COLO829 (cell line): ENCODE measurements around the gene DDX10.
A peak's percentile ranks its signal among the peaks of the same experiment; 100 is the strongest.

Source experiments
- DNase-seq: peaks from one replicate; pipeline ENCODE4 v3.0.0; 2012; ENCODE audit warnings: low spot score

DDX10 gene

DNA sequence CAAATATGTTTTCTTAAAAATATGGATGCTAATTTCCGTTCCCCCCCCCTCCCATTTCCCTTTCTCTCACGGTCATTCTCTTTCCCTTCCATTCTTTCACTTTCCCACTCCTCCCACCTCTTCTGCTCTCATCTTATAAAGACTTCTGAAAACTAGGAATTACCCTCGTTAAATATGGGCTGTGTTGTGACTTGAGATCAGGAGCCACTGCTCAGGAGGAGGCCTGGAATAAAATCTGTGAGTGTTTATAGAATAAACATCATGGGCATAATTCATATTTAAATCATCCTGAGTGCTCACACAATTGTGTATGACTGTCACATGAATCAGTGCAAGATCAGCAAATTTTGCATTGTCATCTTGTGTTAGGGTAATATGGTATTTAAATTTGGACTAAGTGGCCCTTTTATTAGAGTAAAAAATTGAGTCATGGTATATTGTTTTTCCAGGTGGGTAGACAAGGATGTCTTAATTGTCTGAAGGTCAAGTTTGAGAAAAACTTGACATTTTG is 208.0 kb downstream of the DDX10 start:
- no peak for DNase-seq

- DNase-seq, result no peak
These were observed 208.4 kb downstream of the DDX10 start for GRCh38 chr11:108873310-108873709.

GRCh38 chr11:108873941-108874340 is 209.1 kb downstream of the DDX10 start:
- no peak for DNase-seq

DNA sequence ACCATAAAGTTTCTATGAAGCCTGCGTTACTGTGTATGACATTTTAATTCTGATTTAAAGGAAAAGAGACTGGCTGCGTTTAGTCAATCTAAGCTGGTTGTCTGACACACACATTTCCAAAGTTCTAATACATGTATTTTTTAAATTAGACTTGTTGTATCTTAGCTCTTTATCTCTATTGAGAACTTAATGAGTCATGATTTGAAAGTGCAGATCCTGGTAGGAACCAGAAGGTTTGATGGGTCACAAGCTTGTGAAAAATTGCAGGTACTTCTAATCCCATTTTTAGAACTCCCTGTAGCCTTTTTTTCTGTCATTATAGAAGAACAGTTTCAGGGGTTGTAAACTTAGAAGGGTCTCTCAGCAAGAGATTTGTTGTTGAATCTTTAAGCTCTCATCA is 210.3 kb downstream of the DDX10 start:
- DNase-seq, result no peak

- no peak for DNase-seq
These were observed 212.3 kb downstream of the DDX10 start for GRCh38 chr11:108877178-108877577.

GRCh38 chr11:108880510-108880909 is 215.6 kb downstream of the DDX10 start:
- DNase-seq, result no peak

DNA sequence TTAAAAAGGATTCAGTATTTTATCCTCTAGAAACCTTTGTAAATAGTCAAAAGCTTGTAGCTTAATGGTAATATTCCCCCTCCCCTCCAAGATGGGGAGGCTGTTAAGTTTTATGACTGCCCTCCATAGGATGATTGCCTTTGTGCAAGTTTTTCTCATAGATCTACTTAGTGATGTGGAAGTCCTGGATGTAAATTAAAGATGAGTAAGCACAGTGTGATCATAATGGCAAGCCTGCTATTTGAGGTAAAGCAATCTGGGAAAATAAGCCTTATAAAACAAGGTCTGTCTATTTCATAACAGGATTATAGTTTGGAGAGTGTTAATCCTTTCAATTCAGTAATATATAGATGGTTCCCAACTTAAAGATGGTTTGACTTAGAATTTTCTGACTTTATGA is 216.3 kb downstream of the DDX10 start:
- DNase-seq, result no peak

GRCh38 chr11:108882211-108882831 is 217.5 kb downstream of the DDX10 start:
- no peak for DNase-seq

DNA sequence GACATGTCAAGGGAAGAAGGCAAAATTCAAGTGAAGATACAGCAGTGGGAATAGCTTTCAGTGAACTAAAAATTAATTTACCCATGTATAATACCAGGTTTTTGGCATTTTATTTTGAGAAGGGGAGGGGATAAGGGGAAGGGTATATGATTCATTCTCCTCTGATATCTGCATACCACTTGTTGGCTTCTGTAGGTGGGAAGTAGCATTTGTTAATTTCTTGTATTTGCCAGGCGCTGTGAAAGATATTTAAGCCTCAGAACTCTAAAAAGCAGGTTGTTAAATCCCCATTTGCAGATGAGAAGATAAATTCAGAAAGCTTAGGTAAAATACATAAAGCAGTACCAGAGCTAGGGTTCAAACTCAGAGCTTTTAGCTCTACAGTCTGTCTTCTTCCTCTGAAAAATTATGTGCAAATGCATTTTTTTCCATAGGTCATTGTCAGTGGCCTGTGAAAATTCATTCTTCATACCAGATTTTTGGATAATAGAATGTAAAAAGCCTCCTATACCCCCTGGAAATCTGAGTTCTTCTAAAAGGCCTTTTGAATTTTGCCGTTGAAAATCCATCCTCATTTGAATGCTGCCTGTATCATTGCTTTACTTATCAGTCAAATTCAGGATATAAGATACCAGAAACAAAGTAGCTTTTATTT is 221.3 kb downstream of the DDX10 start:
- DNase-seq, result no peak

GRCh38 chr11:108886660-108887009 is 221.8 kb downstream of the DDX10 start:
- peak; percentile 68 for DNase-seq

DNA sequence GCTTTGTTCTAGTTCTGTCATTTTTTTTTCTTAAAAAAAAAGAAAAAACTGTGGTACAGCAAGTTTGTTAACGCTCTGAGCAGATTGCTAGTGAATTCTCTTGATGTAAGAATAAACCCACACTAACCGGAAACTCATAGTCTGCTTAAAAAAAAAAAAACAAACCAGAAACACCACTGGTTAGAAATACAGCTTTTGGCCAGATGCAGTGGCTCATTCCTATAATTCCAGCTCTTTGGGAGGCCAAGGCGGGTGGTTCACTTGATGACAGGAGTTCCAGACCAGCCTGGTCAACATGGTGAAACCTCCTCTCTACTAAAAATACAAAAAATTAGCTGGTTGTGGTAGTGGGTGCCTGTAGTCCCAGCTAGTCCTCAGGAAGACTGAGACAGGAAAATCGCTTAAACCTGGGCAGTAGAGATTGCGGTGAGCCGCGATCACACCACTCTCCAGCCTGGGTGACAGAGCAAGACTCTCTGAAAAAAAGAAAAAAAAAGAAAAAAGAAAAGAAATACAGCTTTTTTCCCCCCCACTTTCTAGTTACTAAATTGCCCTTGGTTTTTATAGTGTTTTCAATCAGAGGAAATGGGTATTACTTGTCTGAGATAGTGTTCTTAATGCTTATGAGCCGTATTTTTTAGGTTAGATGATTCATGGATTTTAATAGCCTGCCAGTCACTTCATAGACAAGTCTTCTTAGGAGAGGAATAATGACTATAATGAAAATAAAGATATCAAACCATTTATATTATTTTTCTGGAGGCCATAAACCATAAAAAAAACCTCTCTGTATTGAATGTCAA is 222.8 kb downstream of the DDX10 start:
- DNase-seq, result no peak

- no peak for DNase-seq
These were observed 225.7 kb downstream of the DDX10 start for GRCh38 chr11:108890482-108891105.

GRCh38 chr11:108891143-108891542 is 226.3 kb downstream of the DDX10 start:
- no peak for DNase-seq

DNA sequence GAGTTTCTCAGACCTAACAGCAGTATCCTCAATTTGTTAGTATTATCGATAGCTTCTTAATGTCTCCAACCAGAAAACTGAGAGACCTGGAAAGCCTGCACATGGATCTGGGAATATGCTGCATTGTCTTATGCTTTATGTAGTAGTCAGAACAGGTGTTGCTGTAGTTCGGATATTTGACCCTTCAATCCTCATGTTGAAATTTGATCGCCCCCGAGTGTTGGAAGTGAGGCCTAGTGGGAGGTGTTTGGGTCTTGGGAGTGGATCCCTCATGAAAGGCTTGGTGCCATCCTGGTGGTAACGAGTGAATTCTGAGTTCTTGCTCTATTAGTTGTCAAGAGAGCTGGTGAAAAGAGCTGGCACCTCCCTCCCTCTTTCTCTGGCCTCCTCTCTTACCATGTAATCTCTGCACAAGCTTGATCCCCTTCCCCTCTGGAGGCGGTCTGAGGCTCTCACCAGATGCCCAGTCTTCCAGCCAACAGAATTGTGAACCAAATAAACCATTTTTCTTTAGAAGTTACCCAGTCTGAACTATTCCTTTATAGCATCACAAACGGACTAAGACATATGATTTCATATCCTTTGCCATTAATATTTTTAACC is 227.1 kb downstream of the DDX10 start:
- no peak for DNase-seq

DNA sequence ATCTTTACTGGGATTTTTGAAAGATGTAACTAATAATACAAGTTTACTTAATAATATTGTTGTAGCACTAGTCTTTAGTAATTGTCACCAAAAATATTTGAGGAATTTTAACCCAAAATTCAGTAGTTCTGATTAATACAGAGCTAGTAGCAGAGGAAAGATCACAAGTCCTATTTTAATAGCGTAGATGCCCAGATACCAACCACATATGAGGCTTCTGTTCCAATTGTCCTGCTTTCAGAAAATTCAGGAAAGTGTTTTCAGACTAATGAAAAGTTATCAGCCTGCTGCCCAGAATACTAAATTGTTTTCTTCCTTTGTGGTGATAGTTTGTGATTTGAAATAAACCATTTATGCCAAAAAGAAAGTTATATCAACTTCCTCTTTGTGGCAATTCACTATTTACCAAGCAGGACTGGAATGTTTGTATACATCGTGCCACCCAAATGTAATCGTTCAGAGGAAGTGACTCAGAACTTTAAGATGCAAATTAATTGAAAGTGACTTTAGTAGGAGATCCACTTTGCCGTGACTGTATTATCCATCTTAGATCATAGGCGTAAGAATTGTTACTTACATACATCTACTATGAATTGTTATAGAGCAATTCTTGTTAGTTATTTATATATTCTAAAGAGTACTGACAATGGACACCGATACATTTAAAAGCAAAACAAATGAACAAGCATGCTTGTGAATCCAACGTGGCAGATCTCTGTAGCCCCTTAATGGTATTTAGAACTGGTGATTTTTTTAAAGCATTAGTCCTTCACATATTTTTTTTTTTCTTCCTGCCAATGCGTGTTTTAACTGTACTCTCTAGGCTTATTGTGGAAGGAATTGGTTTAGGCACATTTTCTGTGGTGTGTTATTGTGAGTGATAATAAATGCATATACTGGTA is 231.0 kb downstream of the DDX10 start:
- DNase-seq, result no peak

GRCh38 chr11:108897071-108897481 is 232.2 kb downstream of the DDX10 start:
- no peak for DNase-seq

DNA sequence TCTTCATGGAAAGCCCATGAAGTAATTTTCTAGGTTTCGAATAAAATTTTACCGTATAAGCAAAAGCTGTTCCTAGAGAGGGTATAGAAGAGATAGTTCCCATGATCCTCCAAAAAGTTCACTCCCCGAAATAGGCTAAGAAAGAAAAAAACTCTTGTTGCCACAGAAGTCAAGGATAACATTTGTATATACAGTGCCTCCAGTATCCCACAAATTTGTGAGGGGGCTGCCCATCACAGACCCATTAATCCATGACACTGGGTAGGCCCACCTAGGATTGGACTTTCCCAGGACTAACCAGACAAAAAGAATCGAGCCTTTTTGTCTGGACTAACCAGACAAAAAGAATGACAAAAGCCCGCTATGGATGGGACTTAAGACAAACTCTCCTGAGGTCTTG is 233.0 kb downstream of the DDX10 start:
- no peak for DNase-seq

- DNase-seq, result no peak
These were observed 236.5 kb downstream of the DDX10 start for GRCh38 chr11:108901359-108901758.

DNA sequence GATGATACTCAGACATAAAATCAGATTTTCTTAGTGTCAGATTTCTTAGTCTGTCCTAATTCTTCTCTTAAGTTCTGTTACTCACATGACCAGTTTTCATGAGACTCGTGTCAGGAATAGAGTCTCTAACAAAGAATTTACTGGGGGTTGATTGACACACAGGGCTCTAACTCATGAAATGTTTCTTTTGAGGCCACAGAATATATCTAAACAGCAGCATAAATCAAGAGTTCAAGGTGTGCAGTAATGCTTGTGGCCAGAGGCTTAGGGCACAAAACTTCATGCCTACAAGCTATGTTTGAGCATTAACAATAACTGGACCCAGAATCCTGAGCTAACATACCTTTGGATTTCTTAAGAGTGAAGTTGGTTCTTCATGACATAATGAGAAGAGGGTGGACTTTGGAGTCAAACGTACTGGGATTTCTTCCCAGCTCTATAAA is 237.2 kb downstream of the DDX10 start:
- no peak for DNase-seq

DNA sequence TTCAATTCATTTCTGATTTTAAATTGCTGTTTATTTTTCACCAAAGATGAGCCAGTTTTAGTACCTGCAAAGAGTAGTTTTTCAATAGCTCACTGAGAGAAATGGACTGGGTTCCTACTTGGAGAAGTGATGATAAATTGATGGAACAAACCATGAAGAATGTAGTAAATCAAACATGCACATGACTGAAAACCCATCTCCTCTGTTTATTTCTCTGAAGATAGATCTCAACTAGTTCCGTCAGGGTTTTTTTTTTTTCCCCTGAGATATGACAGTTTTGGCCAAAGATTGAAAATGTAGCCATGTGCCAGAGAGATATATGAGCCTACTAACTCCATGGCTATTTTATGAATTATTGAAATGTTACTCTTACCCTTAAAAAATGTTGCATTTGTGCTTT is 239.6 kb downstream of the DDX10 start:
- no peak for DNase-seq

GRCh38 chr11:108906329-108906728 is 241.5 kb downstream of the DDX10 start:
- peak; percentile 71 for DNase-seq
